Breast epithelium (tissue), 3 donors: ENCODE results near the gene BEND5.

Source experiments
- CTCF ChIP-seq, 3 donors: fragments of 450-650 bp; IDR thresholded peaks; one replicate each; pipeline ENCODE4 v1.5.1; 2016 to 2017; ENCODE audit warnings: antibody characterized with exemption in 3 of 3, mild to moderate bottlenecking in 3 of 3, moderate library complexity in 3 of 3
- POLR2A ChIP-seq: fragments of 450-650 bp; IDR thresholded peaks from one replicate; pipeline ENCODE4 v1.6.1; 2016; ENCODE audit warnings: antibody characterized with exemption, mild to moderate bottlenecking, moderate library complexity

GRCh38 chr1:48794816-48795215 lies 18.1 kb upstream of the BEND5 start:
- TF ChIP-seq CTCF (IDR thresholded peaks at IDR 0.05) (no peak), POLR2A (no peak)
